ENCODE results near the gene PARP15. TPM values are rescaled to one million over a fixed set of nuclear protein-coding genes. Genes with fewer than 3 reads are reported as not detected.

PARP15 gene
- total and polyA plus RNA-seq, 8 donors, result 0.25 to 4.5 (median 1.3) TPM; not detected in 1

DNA sequence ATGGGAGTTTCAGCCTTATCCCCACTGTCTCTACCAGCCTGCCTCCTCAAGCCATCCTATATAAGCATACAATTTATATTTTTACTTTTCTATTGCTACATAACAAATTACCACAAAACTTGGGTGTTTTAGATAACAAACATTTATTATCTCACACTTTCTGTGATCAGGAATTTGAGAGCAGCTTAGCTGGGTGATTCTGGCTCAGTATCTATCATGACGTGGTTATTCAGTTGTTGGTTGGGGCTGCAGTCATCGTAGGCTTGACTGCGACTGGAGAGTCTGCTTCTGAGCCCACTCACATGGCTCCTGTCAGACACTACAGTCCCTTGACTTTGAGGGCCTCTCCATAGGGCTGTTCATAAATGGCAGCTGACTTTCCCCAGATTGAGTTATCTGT lies 20.7 kb downstream of the PARP15 start:
- Histone ChIP-seq H3K4me1 (no peaks in the 10 kb centered on the region), H3K27ac (no peak overlapping the region), H3K4me3 (no peak overlapping the region), H3K9me3 (no peaks in the 10 kb centered on the region), H3K27me3 (no peaks in the 10 kb centered on the region), H3K36me3 (no peaks in the 10 kb centered on the region)
- no peak for DNase-seq
- WGBS, 5 donors, result 82 to 92% (median 89%) methylated on average over 3 of the region's 3 CpGs
- intact Hi-C loops (cut with DNase I; ENCODE audit: low total_unique reads), result no loop called here
- TF ChIP-seq EP300 (IDR thresholded peaks at IDR 0.05) (no peak), POLR2AphosphoS5 (IDR thresholded peaks at IDR 0.05) (no peak), POLR2A (IDR thresholded peaks at IDR 0.05) (no peak)
- TF ChIP-seq, protein P1, sequence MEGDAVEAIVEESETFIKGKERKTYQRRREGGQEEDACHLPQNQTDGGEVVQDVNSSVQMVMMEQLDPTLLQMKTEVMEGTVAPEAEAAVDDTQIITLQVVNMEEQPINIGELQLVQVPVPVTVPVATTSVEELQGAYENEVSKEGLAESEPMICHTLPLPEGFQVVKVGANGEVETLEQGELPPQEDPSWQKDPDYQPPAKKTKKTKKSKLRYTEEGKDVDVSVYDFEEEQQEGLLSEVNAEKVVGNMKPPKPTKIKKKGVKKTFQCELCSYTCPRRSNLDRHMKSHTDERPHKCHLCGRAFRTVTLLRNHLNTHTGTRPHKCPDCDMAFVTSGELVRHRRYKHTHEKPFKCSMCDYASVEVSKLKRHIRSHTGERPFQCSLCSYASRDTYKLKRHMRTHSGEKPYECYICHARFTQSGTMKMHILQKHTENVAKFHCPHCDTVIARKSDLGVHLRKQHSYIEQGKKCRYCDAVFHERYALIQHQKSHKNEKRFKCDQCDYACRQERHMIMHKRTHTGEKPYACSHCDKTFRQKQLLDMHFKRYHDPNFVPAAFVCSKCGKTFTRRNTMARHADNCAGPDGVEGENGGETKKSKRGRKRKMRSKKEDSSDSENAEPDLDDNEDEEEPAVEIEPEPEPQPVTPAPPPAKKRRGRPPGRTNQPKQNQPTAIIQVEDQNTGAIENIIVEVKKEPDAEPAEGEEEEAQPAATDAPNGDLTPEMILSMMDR (IDR thresholded peaks at IDR 0.05), result no peak

GRCh38 chr3:122598556-122598955 lies 21.1 kb downstream of the PARP15 start:
- no peak overlapping the region for H3K4me3 ChIP-seq
- H3K27ac ChIP-seq, result no peak overlapping the region
- intact Hi-C loops (cut with DNase I; ENCODE audit: low total_unique reads), result no loop called here
- 57 to 80% (median 62%) methylated on average over 4 of the region's 4 CpGs for WGBS, 5 donors
- no peak for TF ChIP-seq POLR2A (IDR thresholded peaks at IDR 0.05)
- TF ChIP-seq, protein P1 (IDR thresholded peaks at IDR 0.05), result no peak
- TF ChIP-seq POLR2AphosphoS5 (IDR thresholded peaks at IDR 0.05), result no peak
- no peak for TF ChIP-seq EP300 (IDR thresholded peaks at IDR 0.05)
- no peaks in the 10 kb centered on the region for H3K9me3 ChIP-seq
- no peak for DNase-seq
- H3K36me3 ChIP-seq, result no peaks in the 10 kb centered on the region
- H3K4me1 ChIP-seq, result no peaks in the 10 kb centered on the region
- H3K27me3 ChIP-seq, result no peaks in the 10 kb centered on the region

- H3K4me1 ChIP-seq, result no peaks in the 10 kb centered on the region
- intact Hi-C loops (cut with DNase I; ENCODE audit: low total_unique reads), result no loop called here
These were observed 24.7 kb downstream of the PARP15 start for GRCh38 chr3:122602011-122602710.

DNA sequence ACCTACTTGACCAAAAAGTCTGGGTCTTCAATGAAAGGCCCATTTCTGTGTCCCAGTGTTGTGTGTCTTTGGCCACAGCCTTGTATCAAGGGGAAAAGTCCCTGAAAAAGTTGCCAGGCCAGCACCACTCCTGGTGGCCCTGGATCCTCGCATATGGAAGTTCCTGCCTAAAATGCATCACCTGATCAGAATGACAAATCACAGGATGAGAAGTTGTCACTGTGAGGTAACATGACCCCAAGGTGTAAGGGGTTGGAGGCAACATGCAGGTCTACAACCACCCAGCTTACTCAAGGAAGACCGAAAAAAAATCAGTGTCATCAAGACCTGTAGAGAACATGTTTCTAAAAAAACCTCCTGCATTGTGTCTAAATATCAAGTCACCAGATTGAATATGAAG lies 25.6 kb downstream of the PARP15 start:
- DNase-seq, result no peak
- Histone ChIP-seq H3K4me3 (no peak overlapping the region), H3K27ac (no peak overlapping the region), H3K36me3 (no peaks in the 10 kb centered on the region), H3K27me3 (no peaks in the 10 kb centered on the region), H3K9me3 (no peaks in the 10 kb centered on the region), H3K4me1 (no peaks in the 10 kb centered on the region)
- TF ChIP-seq POLR2AphosphoS5 (IDR thresholded peaks at IDR 0.05) (no peak), EP300 (IDR thresholded peaks at IDR 0.05) (no peak), POLR2A (IDR thresholded peaks at IDR 0.05) (no peak)
- TF ChIP-seq, protein P1 (IDR thresholded peaks at IDR 0.05), result no peak
- intact Hi-C loops (cut with DNase I; ENCODE audit: low total_unique reads), result no loop called here
- 79 to 97% (median 85%) methylated on average over 2 of the region's 2 CpGs for WGBS, 5 donors

More at GRCh38 chr3:122602011-122602710, 24.7 kb downstream of the PARP15 start:
- H3K36me3 ChIP-seq, result no peaks in the 10 kb centered on the region
- H3K27me3 ChIP-seq, result no peaks in the 10 kb centered on the region
- TF ChIP-seq, protein P1 (IDR thresholded peaks at IDR 0.05), result no peak
- TF ChIP-seq POLR2A (IDR thresholded peaks at IDR 0.05), result no peak
- no peak for TF ChIP-seq POLR2AphosphoS5 (IDR thresholded peaks at IDR 0.05)
- TF ChIP-seq EP300 (IDR thresholded peaks at IDR 0.05), result no peak
- H3K4me3 ChIP-seq, result no peak overlapping the region
- no peak overlapping the region for H3K27ac ChIP-seq
- DNase-seq, result no peak
- 47 to 58% (median 54%) methylated on average over 5 of the region's 5 CpGs for WGBS, 5 donors
- no peaks in the 10 kb centered on the region for H3K9me3 ChIP-seq
